GM18861 (cell line): ENCODE data around the gene OR2T10.
"Not testable (repeated sequence)": the region's sequence is repeated elsewhere in the genome, so short reads cannot be mapped to it uniquely, and the experiment has no call there.

Source experiments
- ATAC-seq: cut with Tn5 transposase; IDR thresholded peaks from one replicate; pipeline ENCODE4 v1.9.1; 2021; ENCODE audit not compliant: unreplicated experiment

Gene OR2T10

GRCh38 chr1:248597589-248597988 is at the start of gene OR2T10:
OR2T10 (minus strand) TSS chr1:248597700; CDS start chr1:248593768, 3,932 bp downstream.
- ATAC-seq, result no peak

- ATAC-seq, result not testable (repeated sequence)
Observed at GRCh38 chr1:248645178-248645577, 47.7 kb upstream of the OR2T10 start, which contains the start of gene OR2T35. OR2T35 (minus strand) TSS chr1:248645278; CDS start chr1:248639258, 6,020 bp downstream.

GRCh38 chr1:248642971-248643651 is 45.6 kb upstream of the OR2T10 start:
- peak; percentile 68 for ATAC-seq

- not testable (repeated sequence) for ATAC-seq
Observed at GRCh38 chr1:248641583-248641982, 44.1 kb upstream of the OR2T10 start.

GRCh38 chr1:248640906-248641305 is 43.4 kb upstream of the OR2T10 start:
- peak; percentile 34 for ATAC-seq

GRCh38 chr1:248639652-248640051 is 42.2 kb upstream of the OR2T10 start:
- ATAC-seq, result not testable (repeated sequence)

GRCh38 chr1:248636612-248637011 is 39.1 kb upstream of the OR2T10 start:
- not testable (repeated sequence) for ATAC-seq

- not testable (repeated sequence) for ATAC-seq
Observed at GRCh38 chr1:248634991-248635390, 37.5 kb upstream of the OR2T10 start, which contains the start of gene OR2T11. OR2T11 (minus strand) TSS chr1:248635091; CDS start chr1:248627128, 7,963 bp downstream.

- no peak for ATAC-seq
Observed at GRCh38 chr1:248631354-248632008, 34.0 kb upstream of the OR2T10 start.

GRCh38 chr1:248630551-248630950 is 33.1 kb upstream of the OR2T10 start:
- ATAC-seq, result no peak

GRCh38 chr1:248627971-248628844 is 30.7 kb upstream of the OR2T10 start:
- peak; percentile 93 for ATAC-seq

GRCh38 chr1:248625971-248626370 is 28.5 kb upstream of the OR2T10 start:
- no peak for ATAC-seq

- no peak for ATAC-seq
Observed at GRCh38 chr1:248625166-248625565, 27.7 kb upstream of the OR2T10 start.

GRCh38 chr1:248622570-248623001 is 25.1 kb upstream of the OR2T10 start:
- peak; percentile 97 for ATAC-seq

- no peak for ATAC-seq
Observed at GRCh38 chr1:248621770-248622169, 24.3 kb upstream of the OR2T10 start.

GRCh38 chr1:248618878-248619277 is 21.4 kb upstream of the OR2T10 start:
- ATAC-seq, result no peak

GRCh38 chr1:248618119-248618518 is 20.6 kb upstream of the OR2T10 start:
- no peak for ATAC-seq

- ATAC-seq, result no peak
Observed at GRCh38 chr1:248613742-248614141, 16.2 kb upstream of the OR2T10 start.

GRCh38 chr1:248611883-248612414 is 14.4 kb upstream of the OR2T10 start:
- ATAC-seq, result no peak

GRCh38 chr1:248610301-248610700 is 12.8 kb upstream of the OR2T10 start:
- ATAC-seq, result no peak

- no peak for ATAC-seq
Observed at GRCh38 chr1:248599396-248599795, 1.9 kb upstream of the OR2T10 start.
